Measurements from ENCODE around the gene SHC2.

SHC2 gene

GRCh38 chr19:495402-496111, 34.7 kb upstream of the SHC2 start:
- no peak for DNase-seq (ENCODE audit: low read depth)
- no peak overlapping the region for H3K4me3 ChIP-seq (ENCODE audit: low read depth, low read length)

DNA sequence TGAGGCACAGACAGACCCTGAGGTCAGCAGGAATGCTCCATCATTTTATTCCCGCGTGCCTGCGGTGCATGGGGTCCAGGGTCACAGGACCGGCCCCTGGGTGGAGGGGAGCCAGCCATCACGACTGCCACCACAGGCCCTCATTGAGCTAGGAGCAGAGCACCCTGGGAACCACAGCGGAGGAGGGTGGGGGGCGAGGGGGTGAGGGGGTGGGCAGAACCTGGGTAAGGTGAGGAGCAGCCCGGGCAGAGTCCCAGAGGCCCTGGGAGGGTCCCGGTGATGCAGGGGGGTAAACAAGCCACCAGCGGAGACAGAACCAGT, 34.2 kb upstream of the SHC2 start:
- no peak overlapping the region for H3K4me3 ChIP-seq (ENCODE audit: low read depth, low read length)
- no peak for DNase-seq (ENCODE audit: low read depth)
- no peak for TF ChIP-seq CTCF (IDR thresholded peaks at IDR 0.05; ENCODE audit: low read depth, low read length, missing control alignments)

More at GRCh38 chr19:495402-496111, 34.7 kb upstream of the SHC2 start:
- peak; percentile 75 for TF ChIP-seq CTCF (IDR thresholded peaks at IDR 0.05; ENCODE audit: low read depth, low read length, missing control alignments)

DNA sequence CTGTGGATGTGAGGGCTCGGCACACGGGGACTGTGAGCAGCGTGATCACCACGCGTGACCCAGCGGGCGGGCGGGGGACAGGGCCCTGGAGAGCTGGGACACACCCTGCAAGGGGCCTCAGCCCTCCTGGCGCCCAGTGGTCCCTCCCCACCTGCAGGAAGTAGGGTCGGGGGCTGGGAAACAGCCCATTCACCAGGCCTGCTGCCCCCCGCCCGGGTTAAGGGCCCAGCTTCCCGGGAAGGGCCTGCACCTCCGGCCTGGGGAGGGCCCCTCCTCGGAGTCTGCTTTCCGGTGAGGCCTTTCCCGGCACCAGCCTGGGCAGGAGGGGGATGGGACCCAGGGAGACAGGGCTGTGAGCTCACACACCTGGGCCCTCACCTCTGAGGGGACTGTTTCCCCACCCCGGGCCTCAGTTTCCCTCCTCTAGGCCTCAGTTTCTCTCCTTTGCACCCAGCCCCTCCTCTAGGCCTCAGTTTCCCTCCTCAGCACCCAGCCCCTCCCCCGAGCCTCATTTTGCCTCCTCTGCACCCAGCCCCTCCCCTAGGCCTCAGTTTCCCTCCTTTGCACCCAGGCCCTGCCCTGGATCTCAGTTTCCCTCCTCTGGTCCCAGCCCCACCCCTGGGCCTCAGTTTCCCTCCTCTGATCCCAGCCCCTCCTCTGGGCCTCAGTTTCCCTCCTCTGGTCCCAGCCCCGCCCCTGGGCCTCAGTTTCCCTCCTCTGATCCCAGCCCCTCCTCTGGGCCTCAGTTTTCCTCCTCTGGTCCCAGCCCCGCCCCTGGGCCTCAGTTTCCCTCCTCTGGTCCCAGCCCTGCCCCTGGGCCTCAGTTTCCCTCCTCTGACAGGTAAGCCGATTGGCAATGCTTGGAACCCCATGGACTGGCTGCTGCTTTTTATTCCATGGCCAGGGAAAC, 33.6 kb upstream of the SHC2 start:
- no peak overlapping the region for H3K4me3 ChIP-seq (ENCODE audit: low read depth, low read length)
- no peak for TF ChIP-seq CTCF (IDR thresholded peaks at IDR 0.05; ENCODE audit: low read depth, low read length, missing control alignments)
- DNase-seq (ENCODE audit: low read depth), result no peak

DNA sequence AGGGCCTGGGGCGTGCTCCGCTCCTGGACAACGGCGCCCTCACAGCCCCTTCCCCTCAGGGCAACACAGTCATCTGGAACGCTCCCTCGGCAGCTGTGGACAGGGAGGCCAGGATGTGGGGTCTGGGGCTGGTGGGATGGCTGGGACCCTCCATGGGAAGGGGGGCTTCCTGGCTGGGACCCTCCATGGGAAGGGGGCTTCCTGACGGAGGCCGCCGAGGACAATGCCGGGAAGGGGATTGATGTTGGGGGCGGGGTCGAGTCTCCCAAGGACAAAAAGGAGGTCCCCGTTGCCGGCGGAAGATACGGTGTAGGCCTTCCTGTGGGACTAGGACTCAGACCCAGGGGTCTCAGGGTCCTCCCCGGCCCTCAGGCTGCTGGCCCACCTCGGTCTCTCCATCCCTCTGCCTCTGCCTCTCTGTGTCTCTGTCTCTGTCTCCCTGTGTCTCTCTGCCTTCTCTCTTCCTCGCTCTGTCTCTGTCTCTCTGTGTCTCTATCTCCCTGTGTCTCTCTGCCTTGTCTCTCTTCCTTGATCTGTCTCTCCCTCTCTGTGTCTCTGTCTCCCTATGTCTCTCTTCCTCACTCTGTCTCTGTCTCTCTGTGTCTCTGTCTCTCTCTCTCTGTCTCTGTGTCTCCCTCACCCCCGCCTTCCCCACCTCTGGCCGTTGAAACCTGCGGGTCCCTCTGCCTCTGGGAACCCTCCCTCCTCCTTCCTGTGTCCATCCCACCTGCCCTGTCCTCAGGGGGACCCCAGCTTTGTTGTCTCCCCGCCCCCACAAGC, 32.7 kb upstream of the SHC2 start:
- TF ChIP-seq CTCF (IDR thresholded peaks at IDR 0.05; ENCODE audit: low read depth, low read length, missing control alignments), result no peak
- no peak overlapping the region for H3K4me3 ChIP-seq (ENCODE audit: low read depth, low read length)
- DNase-seq (ENCODE audit: low read depth), result no peak

DNA sequence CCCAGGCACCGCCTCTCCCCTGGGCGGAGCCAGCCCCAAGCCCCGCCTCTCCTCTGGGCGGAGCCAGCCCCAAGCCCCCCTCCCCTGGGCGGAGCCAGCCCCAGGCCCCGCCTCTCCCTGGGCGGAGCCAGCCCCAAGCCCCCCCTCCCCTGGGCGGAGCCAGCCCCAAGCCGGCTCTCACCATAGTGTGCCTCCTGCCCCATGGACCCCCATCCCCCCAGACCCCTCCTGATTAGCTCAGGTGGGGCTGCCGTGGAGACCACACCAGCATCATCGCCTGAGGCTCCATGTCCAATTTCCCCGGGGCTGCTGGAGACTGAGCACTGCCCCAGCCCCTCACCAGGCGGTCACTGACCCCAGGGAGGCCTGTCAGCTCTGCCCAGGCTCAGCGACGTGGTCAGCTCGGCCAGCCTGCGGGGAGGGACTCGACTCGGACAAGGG, 31.3 kb upstream of the SHC2 start:
- H3K4me3 ChIP-seq (ENCODE audit: low read depth, low read length), result no peak overlapping the region
- no peak for TF ChIP-seq CTCF (IDR thresholded peaks at IDR 0.05; ENCODE audit: low read depth, low read length, missing control alignments)
- no peak for DNase-seq (ENCODE audit: low read depth)

DNA sequence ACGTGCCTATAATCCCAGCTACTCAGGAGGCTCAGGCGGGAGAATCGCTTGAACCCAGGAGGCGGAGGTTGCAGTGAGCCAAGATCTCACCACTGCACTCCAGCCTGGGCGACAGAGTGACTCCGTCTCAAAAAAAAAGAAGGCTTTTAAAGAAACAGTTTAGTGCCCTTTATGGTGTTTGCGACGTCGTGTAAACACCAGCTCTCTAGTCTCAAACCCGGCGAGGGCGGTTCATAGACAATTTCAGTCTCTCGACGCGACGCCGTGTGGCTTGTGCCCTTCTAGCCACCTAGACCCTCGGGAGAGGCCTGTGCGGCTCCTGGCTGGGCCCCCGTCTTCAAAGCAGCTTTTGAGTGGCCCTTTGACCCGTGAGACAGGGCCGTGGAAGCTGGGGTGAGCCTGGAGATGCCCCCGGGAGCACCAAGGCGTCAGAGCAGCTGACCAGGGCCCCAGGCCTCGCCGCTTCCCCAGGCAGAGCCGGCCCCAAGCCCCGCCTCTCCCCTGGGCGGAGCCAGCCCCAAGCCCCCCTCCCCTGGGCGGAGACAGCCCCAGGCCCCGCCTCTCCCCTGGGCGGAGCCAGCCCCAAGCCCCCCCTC, 30.4 kb upstream of the SHC2 start:
- no peak overlapping the region for H3K4me3 ChIP-seq (ENCODE audit: low read depth, low read length)
- no peak for DNase-seq (ENCODE audit: low read depth)
- no peak for TF ChIP-seq CTCF (IDR thresholded peaks at IDR 0.05; ENCODE audit: low read depth, low read length, missing control alignments)
